Measurements from ENCODE around the gene TXNRD1.

TXNRD1 gene

GRCh38 chr12:104220931-104221330 is 5.4 kb downstream of the TXNRD1 start:
- Histone ChIP-seq H3K4me1 (peaks cover 18 to 43% (median 37%) of the 10 kb centered on the region in 10 experiments), H3K27ac (peak overlapping the region in 1 of 11 experiments; percentile 81; a peak in 1 of 22 replicates), H4K20me1 (no peaks in the 10 kb centered on the region), H3K4me2 (peak overlapping the region in 1 of 11 experiments; percentile 71; a peak in 3 of 22 replicates), H3K36me3 (no peaks in the 10 kb centered on the region), H3K27me3 (peaks cover 0 to 10% (median 8%) of the 10 kb centered on the region in 11 experiments; a peak in 16 of 22 replicates), H3K9me3 (replicated peaks in 1 of 11) (peaks cover 0 to 9% (median 5%) of the 10 kb centered on the region in 11 experiments; a peak in 10 of 22 replicates), H3K4me3 (no peak overlapping the region), H3K9ac (no peak overlapping the region)
- TF ChIP-seq Cebpa-rat (IDR thresholded peaks at IDR 0.05), result no peak

- no peak for TF ChIP-seq Cebpa-rat (IDR thresholded peaks at IDR 0.05)
- no peak overlapping the region for H3K9ac ChIP-seq
- H3K27ac ChIP-seq, result no peak overlapping the region
- H3K4me3 ChIP-seq, result no peak overlapping the region
- peaks cover 0 to 13% (median 6%) of the 10 kb centered on the region in 11 experiments; a peak in 10 of 22 replicates for H3K9me3 ChIP-seq (replicated peaks in 1 of 11)
- peaks cover 18 to 39% (median 33%) of the 10 kb centered on the region in 10 experiments for H3K4me1 ChIP-seq
- no peaks in the 10 kb centered on the region for H3K27me3 ChIP-seq
- H3K4me2 ChIP-seq, result no peak overlapping the region
- no peaks in the 10 kb centered on the region for H4K20me1 ChIP-seq
- no peaks in the 10 kb centered on the region for H3K36me3 ChIP-seq
These were observed 7.4 kb downstream of the TXNRD1 start for GRCh38 chr12:104222976-104223375.

- Histone ChIP-seq H4K20me1 (no peaks in the 10 kb centered on the region), H3K36me3 (no peaks in the 10 kb centered on the region), H3K9me3 (replicated peaks in 1 of 11) (peaks cover 0 to 13% (median 6%) of the 10 kb centered on the region in 11 experiments; a peak in 10 of 22 replicates), H3K27me3 (no peaks in the 10 kb centered on the region), H3K4me2 (peak overlapping the region in 9 of 11 experiments; percentile 10 to 57 (median 47); a peak in 18 of 22 replicates), H3K4me1 (peaks cover 18 to 36% (median 31%) of the 10 kb centered on the region in 10 experiments), H3K4me3 (no peak overlapping the region), H3K27ac (peak overlapping the region in 2 of 11 experiments; percentile 1 to 41; a peak in 1 of 22 replicates), H3K9ac (0 out of 22 replicates have a peak overlapping the region, but pooled peaks of 1 of the 11 experiments have one; percentile 20)
- no peak for TF ChIP-seq Cebpa-rat (IDR thresholded peaks at IDR 0.05)
These were observed 8.1 kb downstream of the TXNRD1 start for GRCh38 chr12:104223712-104224111.

- Histone ChIP-seq H3K27ac (no peak overlapping the region), H3K9ac (no peak overlapping the region), H3K27me3 (no peaks in the 10 kb centered on the region), H3K4me3 (no peak overlapping the region), H3K36me3 (no peaks in the 10 kb centered on the region), H3K9me3 (replicated peaks in 1 of 11) (peaks cover 14 to 31% (median 21%) of the 10 kb centered on the region in 11 experiments), H3K4me2 (no peak overlapping the region), H4K20me1 (no peaks in the 10 kb centered on the region), H3K4me1 (peaks cover 0 to 14% (median 12%) of the 10 kb centered on the region in 10 experiments; a peak in 17 of 20 replicates)
- TF ChIP-seq Cebpa-rat (IDR thresholded peaks at IDR 0.05), result no peak
These were observed 11.1 kb downstream of the TXNRD1 start for GRCh38 chr12:104226672-104227071.

- no peaks in the 10 kb centered on the region for H4K20me1 ChIP-seq
- no peak for TF ChIP-seq Cebpa-rat (IDR thresholded peaks at IDR 0.05)
These were observed 14.9 kb downstream of the TXNRD1 start for GRCh38 chr12:104230304-104231095.

GRCh38 chr12:104232609-104233280 is 17.2 kb downstream of the TXNRD1 start:
- no peaks in the 10 kb centered on the region for H3K27me3 ChIP-seq
- H3K36me3 ChIP-seq, result peaks cover 0 to 13% (median 4%) of the 10 kb centered on the region in 11 experiments; a peak in 6 of 22 replicates
- H3K27ac ChIP-seq, result no peak overlapping the region
- no peak overlapping the region; a peak in 1 of 20 replicates for H3K4me3 ChIP-seq
- H4K20me1 ChIP-seq, result no peaks in the 10 kb centered on the region
- peaks cover 62 to 72% (median 64%) of the 10 kb centered on the region in 11 experiments for H3K9me3 ChIP-seq (replicated peaks in 1 of 11)
- no peaks in the 10 kb centered on the region for H3K4me1 ChIP-seq
- TF ChIP-seq Cebpa-rat (IDR thresholded peaks at IDR 0.05), result no peak
- no peak overlapping the region for H3K4me2 ChIP-seq
- no peak overlapping the region for H3K9ac ChIP-seq

More at GRCh38 chr12:104230304-104231095, 14.9 kb downstream of the TXNRD1 start:
- Histone ChIP-seq H3K36me3 (peaks cover 0 to 9% (median 3%) of the 10 kb centered on the region in 11 experiments; a peak in 5 of 22 replicates), H3K4me2 (no peak overlapping the region), H3K27me3 (no peaks in the 10 kb centered on the region), H3K4me1 (no peaks in the 10 kb centered on the region), H3K9me3 (replicated peaks in 1 of 11) (peaks cover 52 to 64% (median 56%) of the 10 kb centered on the region in 11 experiments), H3K4me3 (no peak overlapping the region), H3K27ac (no peak overlapping the region), H3K9ac (no peak overlapping the region)

- H3K27ac ChIP-seq, result no peak overlapping the region
- H3K4me3 ChIP-seq, result peak overlapping the region in 2 of 10 experiments; percentile 11 to 29; a peak in 1 of 20 replicates
- no peaks in the 10 kb centered on the region for H3K27me3 ChIP-seq
- H3K36me3 ChIP-seq, result peaks cover 0 to 13% (median 4%) of the 10 kb centered on the region in 11 experiments; a peak in 6 of 22 replicates
- H3K9ac ChIP-seq, result no peak overlapping the region
- no peaks in the 10 kb centered on the region for H3K4me1 ChIP-seq
- peaks cover 62 to 72% (median 64%) of the 10 kb centered on the region in 11 experiments for H3K9me3 ChIP-seq (replicated peaks in 1 of 11)
- H3K4me2 ChIP-seq, result no peak overlapping the region
- no peaks in the 10 kb centered on the region for H4K20me1 ChIP-seq
- no peak for TF ChIP-seq Cebpa-rat (IDR thresholded peaks at IDR 0.05)
These were observed 19.4 kb downstream of the TXNRD1 start for GRCh38 chr12:104234926-104235499.

GRCh38 chr12:104237930-104238329 is 22.4 kb downstream of the TXNRD1 start:
- Histone ChIP-seq H3K9me3 (replicated peaks in 1 of 11) (peaks cover 36 to 49% (median 38%) of the 10 kb centered on the region in 11 experiments), H3K27ac (no peak overlapping the region), H3K27me3 (no peaks in the 10 kb centered on the region), H3K4me3 (no peak overlapping the region), H4K20me1 (no peaks in the 10 kb centered on the region), H3K4me2 (no peak overlapping the region), H3K9ac (no peak overlapping the region), H3K36me3 (peaks cover 0 to 10% (median 3%) of the 10 kb centered on the region in 11 experiments; a peak in 6 of 22 replicates), H3K4me1 (no peaks in the 10 kb centered on the region)
- TF ChIP-seq Cebpa-rat (IDR thresholded peaks at IDR 0.05), result no peak
